ENCODE data around the gene SYTL1.
A peak's percentile ranks its signal among the peaks of the same experiment; 100 is the strongest.

SYTL1 gene
- total RNA-seq = 137 to 161 reads per million in 2 donors

- peak; percentile 22 to 85 (median 46) for DNase-seq
These were observed at the start of gene SYTL1 for GRCh38 chr1:27341525-27342252. Gene SYTL1 (plus strand): TSS chr1:27342022. CDS start chr1:27345335, 3,313 bp downstream.

GRCh38 chr1:27292106-27292505 lies 49.7 kb upstream of the SYTL1 start:
- DNase-seq = no peak

GRCh38 chr1:27293915-27294314 lies 47.9 kb upstream of the SYTL1 start:
- no peak for DNase-seq

- DNase-seq = peak; percentile 21 to 61 (median 50)
These were observed 45.0 kb upstream of the SYTL1 start for GRCh38 chr1:27296773-27297291.

- no peak for DNase-seq
These were observed 43.9 kb upstream of the SYTL1 start for GRCh38 chr1:27297903-27298302.

- DNase-seq = no peak
These were observed 43.0 kb upstream of the SYTL1 start for GRCh38 chr1:27298632-27299384.

- no peak for DNase-seq
These were observed 42.2 kb upstream of the SYTL1 start for GRCh38 chr1:27299385-27300271.

- peak; percentile 48 to 75 (median 62) for DNase-seq
These were observed 41.3 kb upstream of the SYTL1 start for GRCh38 chr1:27300341-27301051.

GRCh38 chr1:27301052-27301422 lies 40.8 kb upstream of the SYTL1 start:
- no peak for DNase-seq

- no peak for DNase-seq
These were observed 40.1 kb upstream of the SYTL1 start for GRCh38 chr1:27301582-27302199.

GRCh38 chr1:27302612-27303011 lies 39.2 kb upstream of the SYTL1 start:
- DNase-seq = no peak

GRCh38 chr1:27303509-27303908 lies 38.3 kb upstream of the SYTL1 start:
- DNase-seq = no peak

GRCh38 chr1:27306071-27306470 lies 35.8 kb upstream of the SYTL1 start:
- DNase-seq = no peak

- no peak for DNase-seq
These were observed 34.7 kb upstream of the SYTL1 start for GRCh38 chr1:27306892-27307761.

- DNase-seq = no peak
These were observed 33.8 kb upstream of the SYTL1 start for GRCh38 chr1:27307874-27308598.

GRCh38 chr1:27314169-27314568 lies 27.7 kb upstream of the SYTL1 start:
- no peak for DNase-seq

GRCh38 chr1:27314737-27315136 lies 27.1 kb upstream of the SYTL1 start:
- no peak for DNase-seq

- no peak for DNase-seq
These were observed 25.0 kb upstream of the SYTL1 start for GRCh38 chr1:27316860-27317259.

GRCh38 chr1:27318136-27318535 lies 23.7 kb upstream of the SYTL1 start:
- no peak for DNase-seq

- no peak for DNase-seq
These were observed 23.2 kb upstream of the SYTL1 start for GRCh38 chr1:27318596-27318995.
